Peyer's patch (tissue), 4 donors: ENCODE results near the gene CCDC190. TPM values are rescaled to one million over a fixed set of nuclear protein-coding genes. Genes with fewer than 3 reads are reported as not detected.

Experiments used
- DNase-seq, 3 donors: peaks; one replicate each; pipeline ENCODE4 v3.0.0-alpha.2; 2017 to 2019
- H3K27ac ChIP-seq, 4 donors: fragments of 200-600 bp; sonication (generic); one replicate each; pipeline ENCODE4 v1.5.1; 2016 to 2019
- H3K27me3 ChIP-seq, 2 donors: fragments of 200-600 bp; sonication (generic); one replicate each; pipeline ENCODE4 v1.5.1; 2019
- H3K36me3 ChIP-seq, 3 donors: fragments of 200-600 bp; sonication (generic); one replicate each; pipeline ENCODE4 v1.5.1; 2016 to 2019
- H3K4me1 ChIP-seq, 4 donors: fragments of 200-600 bp; sonication (generic); one replicate each; pipeline ENCODE4 v1.5.1; 2016 to 2019
- H3K4me3 ChIP-seq, 4 donors: fragments of 200-600 bp; sonication (generic); 1 replicate in 3 of 4; 2 replicates in 1 of 4; pipeline ENCODE4 v1.5.1; 2016 to 2019; ENCODE audit warnings: mild to moderate bottlenecking in 1 of 4
- H3K9me3 ChIP-seq, 4 donors: fragments of 200-600 bp; sonication (generic); one replicate each; pipeline ENCODE4 v1.5.1; 2016 to 2019; ENCODE audit warnings: mild to moderate bottlenecking in 1 of 4
- CTCF ChIP-seq, 6 experiments: fragments of 450-650 bp in 4 of 6; fragments of 200-600 bp in 2 of 6; sonication (generic) in 1 of 6; IDR thresholded peaks; one replicate each; pipeline ENCODE4 v1.5.1; 2017 to 2019; ENCODE audit warnings: antibody characterized with exemption in 6 of 6, mild to moderate bottlenecking in 3 of 6, moderate library complexity in 1 of 6
- POLR2A ChIP-seq, 2 donors: fragments of 450-650 bp; IDR thresholded peaks; one replicate each; pipeline ENCODE4 v1.5.1; 2017; ENCODE audit warnings: antibody characterized with exemption in 2 of 2, mild to moderate bottlenecking in 2 of 2, moderate library complexity in 2 of 2
- total RNA-seq, 4 donors: library from RNA; depleted of rRNA; stranded (reverse); fragments of >200 nt; gene quantifications; one replicate each; pipeline ENCODE4 v1.1.0, GENCODE V29; 2016

The CCDC190 gene
- total RNA-seq, 4 donors from 2014 or later: not detected

- Histone ChIP-seq H3K27me3 (no peaks in the 10 kb centered on the region), H3K9me3 (peaks cover 0 to 7% (median 0%) of the 10 kb centered on the region in 4 donors), H3K27ac (no peak overlapping the region), H3K4me3 (no peak overlapping the region), H3K36me3 (no peaks in the 10 kb centered on the region), H3K4me1 (no peaks in the 10 kb centered on the region)
- TF ChIP-seq CTCF (IDR thresholded peaks at IDR 0.05) (no peak), POLR2A (IDR thresholded peaks at IDR 0.05) (no peak)
- no peak for DNase-seq
Observed at GRCh38 chr1:162840250-162840839, 20.6 kb downstream of the CCDC190 start.

- no peaks in the 10 kb centered on the region for H3K36me3 ChIP-seq
- H3K27ac ChIP-seq: no peak overlapping the region
- no peak for DNase-seq
- TF ChIP-seq POLR2A (IDR thresholded peaks at IDR 0.05): no peak
- TF ChIP-seq CTCF (IDR thresholded peaks at IDR 0.05): no peak
- no peaks in the 10 kb centered on the region for H3K4me1 ChIP-seq
- peaks cover 0 to 7% (median 0%) of the 10 kb centered on the region in 4 donors for H3K9me3 ChIP-seq
- H3K4me3 ChIP-seq: no peak overlapping the region
- no peaks in the 10 kb centered on the region for H3K27me3 ChIP-seq
Observed at GRCh38 chr1:162838863-162839262, 22.1 kb downstream of the CCDC190 start.

- DNase-seq: no peak
- no peaks in the 10 kb centered on the region for H3K4me1 ChIP-seq
- no peaks in the 10 kb centered on the region for H3K27me3 ChIP-seq
- H3K27ac ChIP-seq: no peak overlapping the region
- no peak overlapping the region for H3K4me3 ChIP-seq
- no peaks in the 10 kb centered on the region for H3K36me3 ChIP-seq
- TF ChIP-seq CTCF (IDR thresholded peaks at IDR 0.05) (no peak), POLR2A (IDR thresholded peaks at IDR 0.05) (no peak)
- peaks cover 0 to 7% (median 0%) of the 10 kb centered on the region in 4 donors for H3K9me3 ChIP-seq
Observed at GRCh38 chr1:162835157-162835899, 25.6 kb downstream of the CCDC190 start.

- Histone ChIP-seq H3K4me3 (no peak overlapping the region), H3K9me3 (no peaks in the 10 kb centered on the region), H3K27ac (no peak overlapping the region), H3K4me1 (no peaks in the 10 kb centered on the region), H3K27me3 (no peaks in the 10 kb centered on the region), H3K36me3 (no peaks in the 10 kb centered on the region)
- TF ChIP-seq CTCF (IDR thresholded peaks at IDR 0.05) (no peak), POLR2A (IDR thresholded peaks at IDR 0.05) (no peak)
- DNase-seq: no peak
Observed at GRCh38 chr1:162832470-162832869, 28.5 kb downstream of the CCDC190 start.

GRCh38 chr1:162829268-162829667, 31.7 kb downstream of the CCDC190 start:
- H3K27ac ChIP-seq: no peak overlapping the region
- H3K4me1 ChIP-seq: no peaks in the 10 kb centered on the region
- no peaks in the 10 kb centered on the region for H3K36me3 ChIP-seq
- no peak for TF ChIP-seq CTCF (IDR thresholded peaks at IDR 0.05)
- no peak for TF ChIP-seq POLR2A (IDR thresholded peaks at IDR 0.05)
- DNase-seq: no peak
- no peaks in the 10 kb centered on the region for H3K27me3 ChIP-seq
- no peak overlapping the region for H3K4me3 ChIP-seq
- H3K9me3 ChIP-seq: no peaks in the 10 kb centered on the region
